ENCODE measurements around the gene MED12. TPM values are rescaled to one million over a fixed set of nuclear protein-coding genes. Genes with fewer than 3 reads are reported as not detected.

Gene MED12
- polyA plus RNA-seq, 4 donors = 29.2 to 69.2 (median 44.1) TPM

DNA sequence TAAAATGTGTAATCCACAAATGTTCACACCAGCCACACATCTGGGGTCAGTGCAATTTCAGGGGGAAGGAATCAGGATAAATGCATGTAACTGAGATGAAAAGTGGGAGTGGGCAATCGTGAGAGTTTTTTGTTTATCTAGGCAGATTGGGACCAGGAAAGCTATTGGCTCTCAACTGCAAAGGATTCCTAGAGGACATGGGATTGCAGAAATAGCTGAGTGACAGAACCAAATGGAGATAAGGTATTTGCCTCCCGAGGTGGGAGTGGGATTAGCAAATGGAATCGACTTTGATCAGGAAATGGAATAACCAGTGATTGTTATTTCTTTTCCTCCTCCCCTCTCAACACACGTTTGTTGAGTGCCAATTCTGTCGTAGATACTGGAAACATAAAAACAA lies 65.7 kb downstream of the MED12 start:
- DNase-seq (ENCODE audit: low read depth in 4 of 4, low spot score in 2 of 4) = no peak

DNA sequence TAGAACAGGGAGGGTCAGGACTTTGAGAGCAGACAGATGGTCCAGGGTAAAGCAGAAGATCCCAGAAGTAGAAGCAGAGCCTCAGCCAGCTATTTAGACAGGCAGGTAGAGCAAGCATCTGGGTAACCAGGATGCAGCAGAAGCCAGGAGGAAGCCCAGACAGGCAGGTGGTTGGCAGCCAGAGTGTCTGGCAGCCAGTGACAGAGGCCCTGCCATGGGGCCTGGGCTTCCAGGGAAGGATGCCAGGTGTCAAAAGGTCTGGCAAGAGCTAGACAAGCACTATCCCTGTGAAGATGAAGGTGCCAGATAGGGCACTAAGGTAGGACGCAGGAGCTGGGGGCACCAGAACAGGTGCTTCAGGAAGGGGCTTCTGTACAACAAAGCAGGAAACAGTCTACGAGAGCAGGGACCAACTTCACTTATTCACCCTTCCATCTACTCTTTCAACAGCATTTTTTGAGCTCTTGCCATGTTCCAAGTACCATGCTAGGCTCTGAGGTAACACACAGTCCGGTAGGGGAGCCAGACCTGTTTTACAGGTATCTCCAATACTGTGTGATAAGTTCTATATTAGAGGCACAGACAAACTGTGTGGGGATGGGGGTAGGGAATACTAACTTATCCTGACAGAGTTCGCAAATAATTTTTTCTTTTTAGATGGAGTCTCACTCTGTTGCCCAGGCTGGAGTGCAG lies 66.6 kb downstream of the MED12 start:
- no peak for DNase-seq (ENCODE audit: low read depth in 4 of 4, low spot score in 2 of 4)

DNA sequence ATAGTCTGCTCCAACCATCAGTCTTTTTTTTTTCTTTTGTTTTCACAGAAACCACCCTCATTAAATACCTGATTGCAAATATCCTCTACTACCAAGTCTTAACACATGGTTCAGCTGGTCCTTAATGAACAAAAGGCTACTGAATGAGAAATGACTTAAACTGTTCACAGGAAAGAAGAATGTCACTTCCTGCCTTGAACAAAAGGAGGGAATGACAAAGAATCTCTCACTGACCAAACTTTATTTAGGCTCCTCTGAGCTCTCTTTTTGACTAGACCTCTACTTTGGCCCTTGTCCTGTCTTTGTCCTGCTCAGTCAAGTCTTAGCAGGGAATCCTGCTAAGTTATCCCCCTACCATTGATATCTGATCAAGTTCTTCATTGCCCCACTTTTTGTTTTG lies 72.9 kb downstream of the MED12 start:
- no peak for DNase-seq (ENCODE audit: low read depth in 4 of 4, low spot score in 2 of 4)

Other genes starting within 250 kb of the MED12 start
- gene TEX11, start 209.9 kb upstream of the MED12 start, polyA plus RNA-seq (ENCODE audit: insufficient read length in 4 of 4) = under 1 TPM; 0.08 to 0.14 (median 0.09) TPM
- gene SLC7A3, start 187.5 kb upstream of the MED12 start, polyA plus RNA-seq (ENCODE audit: insufficient read length in 4 of 4) = 1 to 10 TPM; 2.3 to 2.7 (median 2.5) TPM
- 10 to 100 TPM; 48.0 to 62.0 (median 55.3) TPM for gene SNX12, start 50.3 kb upstream of the MED12 start, polyA plus RNA-seq (ENCODE audit: insufficient read length in 4 of 4)
- 10 to 100 TPM; 25.5 to 29.1 (median 25.9) TPM for gene FOXO4, start 22.7 kb upstream of the MED12 start, polyA plus RNA-seq (ENCODE audit: insufficient read length in 4 of 4)
- under 1 TPM in 2 of 4 donors, not detected in 2; 0.54 to 0.60 TPM for gene CXorf65, start 11.9 kb upstream of the MED12 start, polyA plus RNA-seq (ENCODE audit: insufficient read length in 4 of 4)
- 1 to 10 TPM in 3 of 4 donors, under 1 TPM in 1; 0.88 to 1.7 (median 1.3) TPM for gene IL2RG, start 7.0 kb upstream of the MED12 start, polyA plus RNA-seq (ENCODE audit: insufficient read length in 4 of 4)
- gene NLGN3, start 26.2 kb downstream of the MED12 start, polyA plus RNA-seq (ENCODE audit: insufficient read length in 4 of 4) = 1 to 10 TPM; 4.9 to 6.0 (median 5.4) TPM
- gene GJB1, start 104.6 kb downstream of the MED12 start, polyA plus RNA-seq (ENCODE audit: insufficient read length in 4 of 4) = 10 to 100 TPM; 39.5 to 48.2 (median 45.5) TPM
- 10 to 100 TPM; 50.1 to 74.4 (median 58.1) TPM for gene ZMYM3, start 135.5 kb downstream of the MED12 start, polyA plus RNA-seq (ENCODE audit: insufficient read length in 4 of 4)
- gene NONO, start 165.0 kb downstream of the MED12 start, polyA plus RNA-seq (ENCODE audit: insufficient read length in 4 of 4) = 100 to 1,000 TPM; 571 to 672 (median 620) TPM
- 1 to 10 TPM in 2 of 4 donors, under 1 TPM in 2; 0.62 to 2.9 (median 1.9) TPM for gene ITGB1BP2, start 183.2 kb downstream of the MED12 start, polyA plus RNA-seq (ENCODE audit: insufficient read length in 4 of 4)
- 10 to 100 TPM; 31.5 to 54.2 (median 41.9) TPM for gene TAF1, start 247.8 kb downstream of the MED12 start, polyA plus RNA-seq (ENCODE audit: insufficient read length in 4 of 4)

Measured in left renal cortex interstitium (tissue), 4 donors.